Liver (tissue), 9 donors: ENCODE data around the gene ELL2. TPM values are rescaled to one million over a fixed set of nuclear protein-coding genes. Genes with fewer than 3 reads are reported as not detected.

ENCODE experiments used
- DNase-seq: peaks from one replicate; pipeline ENCODE4 v3.0.0-alpha.2; 2017; ENCODE audit warnings: low spot score
- H3K27ac ChIP-seq, 2 donors: one replicate each; pipeline ENCODE4 v1.7.0; 2013; ENCODE audit warnings: inconsistent platforms in 2 of 2, low read length in 2 of 2, control low read depth in 1 of 2, low read depth in 1 of 2, mild to moderate bottlenecking in 1 of 2
- H3K27me3 ChIP-seq, 4 donors: one replicate each; pipeline versions ENCODE4 v1.6.1 to v1.7.0; 2013; ENCODE audit warnings: low read length in 3 of 4, inconsistent platforms in 1 of 4, mild to moderate bottlenecking in 1 of 4, moderate library complexity in 1 of 4; ENCODE audit not compliant: control insufficient read depth in 4 of 4, insufficient read depth in 4 of 4
- H3K36me3 ChIP-seq, 4 donors: one replicate each; pipeline versions ENCODE4 v1.6.1 to v1.7.0; 2013; ENCODE audit warnings: low read length in 3 of 4, mild to moderate bottlenecking in 3 of 4, low read depth in 1 of 4, moderate library complexity in 1 of 4; ENCODE audit not compliant: control insufficient read depth in 4 of 4, insufficient read depth in 3 of 4
- H3K4me1 ChIP-seq, 4 donors: one replicate each; pipeline versions ENCODE4 v1.6.1 to v1.7.0; 2013; ENCODE audit warnings: low read length in 3 of 4, mild to moderate bottlenecking in 3 of 4, moderate library complexity in 1 of 4; ENCODE audit not compliant: control insufficient read depth in 4 of 4, insufficient read depth in 4 of 4
- H3K4me3 ChIP-seq, 3 donors: one replicate each; pipeline versions ENCODE4 v1.6.1 to v1.7.0; 2013; ENCODE audit warnings: low read length in 3 of 3, control low read depth in 1 of 3, low read depth in 1 of 3, mild to moderate bottlenecking in 1 of 3
- H3K9ac ChIP-seq, 2 donors: one replicate each; pipeline ENCODE4 v1.7.0; 2013; ENCODE audit warnings: low read length in 2 of 2, mild to moderate bottlenecking in 2 of 2, moderate library complexity in 2 of 2, control low read depth in 1 of 2, low read depth in 1 of 2
- H3K9me3 ChIP-seq, 4 donors: one replicate each; pipeline versions ENCODE4 v1.6.1 to v1.7.0; 2013; ENCODE audit warnings: low read length in 3 of 4; ENCODE audit not compliant: control insufficient read depth in 4 of 4
- ATF3 ChIP-seq: IDR thresholded peaks from 2 replicates; pipeline ENCODE4 v1.6.1; 2016; ENCODE audit warnings: antibody characterized with exemption
- CTCF ChIP-seq: fragments of 150-350 bp; IDR thresholded peaks from 2 replicates; pipeline ENCODE4 v1.5.1; 2017; ENCODE audit warnings: improper control_type of control experiment, low read depth, low read length; ENCODE audit not compliant: missing input control
- EGR1 ChIP-seq, 2 donors: IDR thresholded peaks; 2 replicates each; pipeline ENCODE4 v1.6.1; 2016 to 2018; ENCODE audit warnings: antibody characterized with exemption in 2 of 2, low read depth in 2 of 2
- FOXA1 ChIP-seq: IDR thresholded peaks from 2 replicates; pipeline ENCODE4 v1.6.1; 2016; ENCODE audit warnings: antibody characterized with exemption
- FOXA2 ChIP-seq: IDR thresholded peaks from 2 replicates; pipeline ENCODE4 v1.6.1; 2016; ENCODE audit warnings: antibody characterized with exemption
- GABPA ChIP-seq, 2 donors: IDR thresholded peaks in 1 of 2; conservative IDR thresholded peaks in 1 of 2; 2 replicates each; pipeline ENCODE4 v1.6.1; 2016; ENCODE audit warnings: antibody characterized with exemption in 2 of 2, mild to moderate bottlenecking in 1 of 2, moderate library complexity in 1 of 2
- HNF4A ChIP-seq, 2 donors: conservative IDR thresholded peaks; 2 replicates each; pipeline ENCODE4 v1.6.1; 2016; ENCODE audit warnings: antibody characterized with exemption in 2 of 2, mild to moderate bottlenecking in 2 of 2
- HNF4G ChIP-seq: IDR thresholded peaks from 2 replicates; pipeline ENCODE4 v1.6.1; 2016; ENCODE audit warnings: antibody characterized with exemption
- JUND ChIP-seq, 2 donors: IDR thresholded peaks; 2 replicates each; pipeline ENCODE4 v1.6.1; 2016; ENCODE audit warnings: antibody characterized with exemption in 2 of 2
- MAX ChIP-seq: IDR thresholded peaks from 2 replicates; pipeline ENCODE4 v1.6.1; 2016; ENCODE audit warnings: antibody characterized with exemption
- NR2F2 ChIP-seq: IDR thresholded peaks from 2 replicates; pipeline ENCODE4 v1.6.1; 2016; ENCODE audit warnings: antibody characterized with exemption
- RAD21 ChIP-seq, 2 donors: IDR thresholded peaks; 2 replicates each; pipeline ENCODE4 v1.6.1; 2016; ENCODE audit warnings: antibody characterized with exemption in 2 of 2, mild to moderate bottlenecking in 2 of 2
- REST ChIP-seq: IDR thresholded peaks from 2 replicates; pipeline ENCODE4 v1.6.1; 2016; ENCODE audit warnings: antibody characterized with exemption, mild to moderate bottlenecking
- RXRA ChIP-seq, 2 donors: IDR thresholded peaks; 2 replicates each; pipeline ENCODE4 v1.6.1; 2017 to 2018; ENCODE audit warnings: antibody characterized with exemption in 2 of 2, mild to moderate bottlenecking in 1 of 2
- SP1 ChIP-seq: IDR thresholded peaks from 2 replicates; pipeline ENCODE4 v1.6.1; 2018; ENCODE audit warnings: antibody characterized with exemption, mild to moderate bottlenecking
- TAF1 ChIP-seq: conservative IDR thresholded peaks from 2 replicates; pipeline ENCODE4 v1.6.1; 2016; ENCODE audit warnings: antibody characterized with exemption, mild to moderate bottlenecking
- YY1 ChIP-seq: IDR thresholded peaks from 2 replicates; pipeline ENCODE4 v1.6.1; 2016; ENCODE audit warnings: antibody characterized with exemption, mild to moderate bottlenecking
- ZBTB33 ChIP-seq: IDR thresholded peaks from 2 replicates; pipeline ENCODE4 v1.6.1; 2016; ENCODE audit warnings: antibody characterized with exemption
- WGBS: extraction: QIAGEN DNeasy Blood & Tissue Kit; methylation state at CpG from one replicate; pipeline ENCODE4 v1.1.7; 2013; 5-methylcytosine and 5-hydroxymethylcytosine counted together
- polyA plus RNA-seq, 2 donors: library from polyadenylated mRNA; stranded (reverse) in 1 of 2; unstranded in 1 of 2; fragments of 200-250 nt in 1 of 2; fragments of >200 nt in 1 of 2; fragmentation: Nextera tagmentation in 1 of 2; extraction: Ambion mirVana in 1 of 2; gene quantifications; one replicate each; pipeline versions ENCODE4 v1.2.1 to v1.2.3, GENCODE V29; 2013 to 2015
- total RNA-seq, 2 donors: library from RNA; depleted of rRNA; stranded (reverse); fragments of >200 nt; gene quantifications; one replicate each; pipeline ENCODE4 v1.2.3, GENCODE V29; 2014
- donor health status: healthy.
- donor health status: healthy.
- donor health status: healthy.
- donor health status: healthy.
- donor health status: healthy.

ELL2 gene
- total and polyA plus RNA-seq, 4 donors, result 21.0 to 64.5 (median 45.9) TPM

DNA sequence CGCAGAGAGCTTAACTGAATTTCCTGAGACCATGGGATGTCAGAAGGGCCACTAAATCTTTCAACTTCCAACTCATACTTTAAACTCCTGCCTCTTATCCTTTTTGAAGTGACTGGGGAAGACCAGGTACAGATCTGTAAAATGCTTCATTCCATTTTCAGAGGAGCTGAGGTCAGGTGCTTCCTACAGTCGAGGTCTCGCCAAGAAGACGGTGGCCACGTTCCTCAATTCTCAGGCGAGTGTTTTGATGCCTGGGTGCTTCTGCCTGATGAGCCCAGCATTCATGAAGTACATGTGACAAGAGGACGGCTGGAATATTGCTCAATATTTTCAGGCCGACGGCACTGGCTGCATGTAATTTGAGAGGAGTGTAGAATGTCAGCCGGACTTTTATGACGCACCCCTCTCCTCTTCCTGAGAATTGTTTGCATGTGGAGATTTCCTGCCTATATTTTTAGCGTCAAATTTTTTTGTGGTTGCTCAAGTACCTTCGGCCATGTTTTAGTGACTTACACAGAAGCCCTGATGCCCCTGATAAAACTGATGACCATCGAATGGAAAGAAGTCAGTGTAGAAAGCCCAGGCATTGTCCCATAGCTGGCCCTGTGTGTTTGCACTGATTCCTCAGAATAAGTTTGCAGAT is 100.3 kb downstream of the ELL2 start:
- TF ChIP-seq RAD21 (IDR thresholded peaks at IDR 0.05) (peak; percentile 52 to 59), GABPA (IDR thresholded peaks at IDR 0.05 in 1 of 2, conservative IDR thresholded peaks at IDR 0.05 in 1 of 2) (no peak), MAX (peak; percentile 86), REST (peak; percentile 84), FOXA1 (peak; percentile 13), EGR1 (IDR thresholded peaks at IDR 0.05; ENCODE audit: low read depth in 2 of 2) (peak in 1 of 2 donors; percentile 38), YY1 (peak; percentile 97), TAF1 (no peak), RXRA (IDR thresholded peaks at IDR 0.05) (peak; percentile 20 to 77), JUND (IDR thresholded peaks at IDR 0.05) (peak in 1 of 2 donors; percentile 71), CTCF (no peak), HNF4G (no peak), FOXA2 (no peak), SP1 (peak; percentile 61), ZBTB33 (peak; percentile 69), HNF4A (conservative IDR thresholded peaks at IDR 0.05) (peak; percentile 35 to 65), ATF3 (no peak), NR2F2 (no peak)

More for the DNA sequence above, 100.3 kb downstream of the ELL2 start:
- DNase-seq, result peak; percentile 49
- H3K4me3 ChIP-seq, result no peak overlapping the region
- no peaks in the 10 kb centered on the region for H3K36me3 ChIP-seq
- peaks cover 7 to 49% (median 23%) of the 10 kb centered on the region in 4 donors for H3K4me1 ChIP-seq
- no peaks in the 10 kb centered on the region for H3K27me3 ChIP-seq
- peak overlapping the region; percentile 91 to 97 for H3K27ac ChIP-seq
- H3K9ac ChIP-seq, result peak overlapping the region in 1 of 2 donors; percentile 87
- no peaks in the 10 kb centered on the region for H3K9me3 ChIP-seq
- WGBS, result 23% methylated on average over 14 of the region's 14 CpGs
